Measurements from ENCODE around the gene SORBS1.

Gene SORBS1

DNA sequence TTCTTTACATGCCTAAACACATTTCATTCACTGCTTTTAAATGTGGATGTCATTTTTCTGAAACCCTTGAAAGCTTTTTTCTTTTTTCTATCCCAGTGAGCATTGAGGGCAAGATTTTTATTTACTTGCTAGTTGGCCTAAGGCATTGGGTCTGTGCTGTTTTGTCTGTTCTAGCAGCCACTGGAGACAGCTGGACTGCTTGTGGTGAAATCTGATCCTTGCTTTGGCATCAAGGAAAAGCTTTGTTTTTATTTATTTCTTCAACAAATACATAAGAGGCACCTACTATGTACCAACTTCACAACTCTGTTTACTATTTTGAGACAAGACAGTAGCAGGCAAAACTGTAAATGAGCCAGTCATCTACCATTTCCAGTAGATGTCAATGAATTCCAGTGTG, 241.9 kb downstream of the SORBS1 start:
- H3K9me3 Mint-ChIP-seq = no peaks in the 10 kb centered on the region
- no peak overlapping the region for H3K4me3 Mint-ChIP-seq
- H3K27me3 Mint-ChIP-seq = no peaks in the 10 kb centered on the region
- H3K27ac Mint-ChIP-seq = no peak overlapping the region
- no peak for ATAC-seq
- H3K36me3 Mint-ChIP-seq = no peaks in the 10 kb centered on the region
- peaks cover 6% of the 10 kb centered on the region for H3K4me1 Mint-ChIP-seq

DNA sequence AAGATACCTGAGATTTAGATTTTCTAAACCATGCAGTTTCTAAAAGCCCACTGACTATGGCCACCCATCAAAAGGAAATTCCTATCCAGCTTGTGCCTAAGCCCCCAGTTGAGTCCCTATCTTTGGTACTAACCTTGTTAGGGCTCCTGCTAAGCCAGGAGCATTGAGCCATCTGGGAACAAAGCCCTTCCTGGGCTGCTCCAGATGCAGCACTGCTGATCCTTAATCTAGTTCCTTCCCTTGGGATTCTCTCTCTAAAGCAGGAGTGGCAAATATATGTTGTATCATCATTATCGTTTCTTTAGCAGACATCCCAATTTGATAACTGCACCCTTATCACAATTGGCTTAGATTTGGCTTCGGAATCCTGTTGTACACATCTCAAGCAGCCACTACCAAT, 245.7 kb downstream of the SORBS1 start:
- no peak for ATAC-seq
- Mint-ChIP-seq H3K27ac (no peak overlapping the region), H3K4me1 (peaks cover 5% of the 10 kb centered on the region), H3K36me3 (no peaks in the 10 kb centered on the region), H3K27me3 (no peaks in the 10 kb centered on the region), H3K9me3 (no peaks in the 10 kb centered on the region), H3K4me3 (no peak overlapping the region)

- H3K36me3 Mint-ChIP-seq = no peaks in the 10 kb centered on the region
- ATAC-seq = no peak
- no peak overlapping the region for H3K27ac Mint-ChIP-seq
Observed at GRCh38 chr10:95314192-95314918, 246.8 kb downstream of the SORBS1 start.

DNA sequence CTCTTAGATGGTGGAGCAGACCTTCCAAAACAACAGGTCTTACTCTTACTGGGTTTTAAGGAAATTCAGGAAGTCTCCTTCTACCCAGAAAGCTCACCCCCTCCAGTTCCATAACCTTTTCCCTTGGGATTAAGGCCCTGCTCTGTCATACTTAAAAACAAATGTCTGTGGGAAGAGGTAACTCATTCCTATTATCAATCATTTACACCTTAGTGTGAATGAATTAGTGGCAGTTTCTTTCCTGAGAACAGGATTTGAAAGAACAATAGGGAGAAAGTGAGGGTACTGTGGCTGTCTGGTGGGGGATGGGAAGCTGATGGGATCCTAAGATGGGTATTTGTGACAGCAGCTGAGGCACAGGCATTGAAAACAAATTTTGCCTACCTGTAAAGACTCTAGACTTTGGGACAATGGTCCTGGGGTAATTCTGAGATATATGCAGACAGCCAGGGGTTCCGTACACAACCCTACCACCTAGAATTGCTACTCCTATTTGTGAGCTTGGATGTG, 248.1 kb downstream of the SORBS1 start:
- peaks cover 25% of the 10 kb centered on the region for H3K4me1 Mint-ChIP-seq

More at GRCh38 chr10:95314192-95314918, 246.8 kb downstream of the SORBS1 start:
- H3K9me3 Mint-ChIP-seq = no peaks in the 10 kb centered on the region
- no peaks in the 10 kb centered on the region for H3K27me3 Mint-ChIP-seq
- H3K4me1 Mint-ChIP-seq = peaks cover 16% of the 10 kb centered on the region
- no peak overlapping the region for H3K4me3 Mint-ChIP-seq

DNA sequence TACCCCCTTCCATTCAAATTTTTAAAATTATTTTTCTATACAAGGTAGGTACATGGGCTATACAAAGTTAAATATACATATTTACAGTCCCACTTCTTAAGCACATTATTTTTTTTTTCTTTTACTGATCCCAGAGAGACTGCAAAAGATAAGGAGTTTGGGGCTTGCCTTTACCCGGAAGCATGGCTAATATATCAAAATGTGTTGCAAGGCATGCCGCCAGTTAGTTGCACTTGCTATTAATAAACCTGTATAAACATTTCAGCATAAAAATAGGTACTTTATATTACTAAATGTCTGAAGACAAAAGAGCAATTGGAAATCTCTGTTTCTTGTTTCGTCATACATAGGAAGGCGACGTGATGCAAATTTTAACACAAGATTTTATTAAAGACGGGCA, 248.9 kb downstream of the SORBS1 start:
- Mint-ChIP-seq H3K4me1 (peaks cover 25% of the 10 kb centered on the region), H3K4me3 (no peak overlapping the region), H3K9me3 (no peaks in the 10 kb centered on the region), H3K36me3 (no peaks in the 10 kb centered on the region), H3K27me3 (no peaks in the 10 kb centered on the region), H3K27ac (no peak overlapping the region)
- no peak for ATAC-seq

More for the DNA sequence above, 248.1 kb downstream of the SORBS1 start:
- Mint-ChIP-seq H3K27ac (no peak overlapping the region), H3K4me3 (no peak overlapping the region), H3K9me3 (no peaks in the 10 kb centered on the region), H3K27me3 (no peaks in the 10 kb centered on the region), H3K36me3 (no peaks in the 10 kb centered on the region)
- no peak for ATAC-seq

DNA sequence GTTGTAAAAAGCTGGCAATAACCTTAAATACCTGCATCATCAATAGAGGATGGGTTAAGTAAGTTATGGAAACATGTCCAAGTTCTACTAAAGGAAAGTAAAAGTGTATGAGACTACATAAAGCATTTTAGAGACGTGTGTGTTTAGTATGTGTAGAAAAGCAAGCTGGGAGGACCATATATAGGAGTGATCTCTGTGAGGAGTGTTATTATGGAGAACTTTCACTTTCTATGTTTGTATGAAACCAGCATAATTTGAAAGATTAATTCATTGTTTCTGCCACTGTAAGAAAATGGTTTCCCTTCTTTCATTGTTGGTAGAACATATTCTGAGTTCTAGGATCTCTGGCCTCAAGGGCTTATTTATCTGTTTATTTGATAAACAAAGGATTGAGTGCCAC, 251.2 kb downstream of the SORBS1 start:
- H3K36me3 Mint-ChIP-seq = no peaks in the 10 kb centered on the region
- no peaks in the 10 kb centered on the region for H3K9me3 Mint-ChIP-seq
- H3K27ac Mint-ChIP-seq = peak overlapping the region; percentile 83
- peaks cover 25% of the 10 kb centered on the region for H3K4me1 Mint-ChIP-seq
- peak overlapping the region; percentile 58 for H3K4me3 Mint-ChIP-seq
- no peaks in the 10 kb centered on the region for H3K27me3 Mint-ChIP-seq
- no peak for ATAC-seq

- Mint-ChIP-seq H3K27ac (no peak overlapping the region), H3K9me3 (no peaks in the 10 kb centered on the region), H3K4me1 (peaks cover 25% of the 10 kb centered on the region), H3K27me3 (no peaks in the 10 kb centered on the region), H3K4me3 (no peak overlapping the region), H3K36me3 (no peaks in the 10 kb centered on the region)
- no peak for ATAC-seq
Observed at GRCh38 chr10:95308389-95309302, 252.5 kb downstream of the SORBS1 start.

GRCh38 chr10:95306851-95307250, 254.3 kb downstream of the SORBS1 start:
- Mint-ChIP-seq H3K9me3 (no peaks in the 10 kb centered on the region), H3K27ac (no peak overlapping the region), H3K27me3 (no peaks in the 10 kb centered on the region), H3K4me1 (peaks cover 25% of the 10 kb centered on the region), H3K36me3 (no peaks in the 10 kb centered on the region), H3K4me3 (no peak overlapping the region)
- ATAC-seq = no peak

GRCh38 chr10:95306318-95306650, 254.9 kb downstream of the SORBS1 start:
- Mint-ChIP-seq H3K27ac (no peak overlapping the region), H3K9me3 (no peaks in the 10 kb centered on the region), H3K36me3 (no peaks in the 10 kb centered on the region), H3K4me3 (no peak overlapping the region), H3K27me3 (no peaks in the 10 kb centered on the region), H3K4me1 (peaks cover 25% of the 10 kb centered on the region)
- no peak for ATAC-seq

DNA sequence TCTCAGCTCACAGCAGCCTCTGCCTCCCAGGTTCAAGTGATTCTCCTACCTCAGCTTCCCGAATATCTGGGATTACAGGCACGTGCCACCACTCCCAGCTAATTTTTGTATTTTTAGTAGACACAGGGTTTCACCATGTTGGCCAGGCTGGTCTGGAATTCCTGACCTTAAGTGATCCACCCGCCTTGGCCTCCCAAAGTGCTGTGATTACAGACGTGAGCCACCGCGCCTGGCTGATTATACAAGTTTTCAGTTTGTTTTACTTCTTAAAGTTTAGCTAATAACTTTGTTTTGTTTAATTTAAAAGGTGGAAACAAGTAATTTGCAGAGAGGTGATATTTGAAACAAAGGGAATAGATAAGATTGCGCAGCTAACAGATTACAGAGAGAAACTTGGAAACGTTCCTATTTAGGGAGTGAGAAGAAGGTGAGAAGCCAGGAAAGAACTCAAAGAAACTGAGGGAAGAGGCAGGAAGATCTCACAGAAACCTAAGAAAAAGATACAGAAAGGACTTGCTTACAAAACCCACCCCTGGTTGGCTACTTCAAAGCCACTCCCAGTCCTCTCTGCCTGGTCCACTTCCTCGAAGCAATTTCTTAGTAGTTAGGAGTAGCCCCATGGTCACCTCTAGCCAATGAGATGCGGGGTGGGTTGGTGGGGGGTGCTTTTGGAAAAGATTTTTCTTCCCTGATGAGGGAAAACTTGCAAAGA, 255.4 kb downstream of the SORBS1 start:
- ATAC-seq = no peak
- Mint-ChIP-seq H3K4me3 (no peak overlapping the region), H3K4me1 (peaks cover 23% of the 10 kb centered on the region), H3K27ac (no peak overlapping the region), H3K27me3 (no peaks in the 10 kb centered on the region), H3K36me3 (no peaks in the 10 kb centered on the region), H3K9me3 (no peaks in the 10 kb centered on the region)

DNA sequence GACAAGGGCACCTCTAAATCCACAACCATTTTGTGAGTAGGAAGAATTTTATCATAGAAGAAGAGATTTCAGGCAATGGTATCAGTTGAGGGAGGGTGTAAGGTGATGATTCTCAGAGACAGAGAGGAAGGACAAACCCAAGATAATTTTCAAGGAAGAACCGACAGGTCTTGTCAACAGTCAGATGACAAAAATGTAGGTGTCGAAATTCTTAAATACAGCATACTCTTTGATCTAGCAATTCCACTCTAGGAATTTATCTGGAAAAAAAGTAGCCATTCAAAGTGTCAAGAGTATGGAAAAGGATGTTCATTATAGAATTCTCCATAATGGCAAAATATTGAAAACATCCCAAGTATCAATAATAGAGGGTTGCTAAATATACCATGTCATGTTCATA, 256.2 kb downstream of the SORBS1 start:
- Mint-ChIP-seq H3K36me3 (no peaks in the 10 kb centered on the region), H3K27me3 (no peaks in the 10 kb centered on the region), H3K4me1 (peaks cover 15% of the 10 kb centered on the region), H3K27ac (no peak overlapping the region), H3K9me3 (no peaks in the 10 kb centered on the region), H3K4me3 (no peak overlapping the region)
- no peak for ATAC-seq

- no peaks in the 10 kb centered on the region for H3K9me3 Mint-ChIP-seq
- H3K27ac Mint-ChIP-seq = no peak overlapping the region
- H3K4me1 Mint-ChIP-seq = peaks cover 10% of the 10 kb centered on the region
- no peak overlapping the region for H3K4me3 Mint-ChIP-seq
- no peak for ATAC-seq
- H3K27me3 Mint-ChIP-seq = no peaks in the 10 kb centered on the region
- no peaks in the 10 kb centered on the region for H3K36me3 Mint-ChIP-seq
Observed at GRCh38 chr10:95304463-95304862, 256.7 kb downstream of the SORBS1 start.

- no peaks in the 10 kb centered on the region for H3K27me3 Mint-ChIP-seq
- no peaks in the 10 kb centered on the region for H3K36me3 Mint-ChIP-seq
- no peak overlapping the region for H3K4me3 Mint-ChIP-seq
- peaks cover 6% of the 10 kb centered on the region for H3K4me1 Mint-ChIP-seq
- ATAC-seq = no peak
- no peak overlapping the region for H3K27ac Mint-ChIP-seq
- no peaks in the 10 kb centered on the region for H3K9me3 Mint-ChIP-seq
Observed at GRCh38 chr10:95303950-95304349, 257.2 kb downstream of the SORBS1 start.

DNA sequence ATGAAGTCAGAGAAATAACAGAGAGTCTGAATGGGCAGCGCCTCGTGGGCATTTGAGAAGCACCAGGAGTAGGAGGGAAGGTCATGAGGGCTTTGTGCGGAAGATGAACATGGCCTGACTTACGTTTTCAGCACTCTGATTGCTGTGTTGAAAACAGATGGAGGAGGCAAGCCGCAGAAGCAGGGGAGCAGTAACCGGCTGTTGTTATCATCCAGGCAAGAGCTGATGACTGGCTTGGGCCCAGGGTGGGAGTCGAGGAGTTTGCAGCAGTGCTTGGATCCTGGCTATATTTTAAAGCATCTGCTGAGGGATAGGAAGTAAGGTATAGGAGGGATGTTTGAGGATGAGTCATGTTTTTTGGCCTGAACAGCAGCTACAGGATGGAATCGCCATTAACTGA, 257.6 kb downstream of the SORBS1 start:
- Mint-ChIP-seq H3K4me3 (no peak overlapping the region), H3K9me3 (no peaks in the 10 kb centered on the region), H3K36me3 (no peaks in the 10 kb centered on the region), H3K27ac (no peak overlapping the region), H3K27me3 (no peaks in the 10 kb centered on the region), H3K4me1 (peaks cover 2% of the 10 kb centered on the region)
- no peak for ATAC-seq

- Mint-ChIP-seq H3K27ac (no peak overlapping the region), H3K27me3 (no peaks in the 10 kb centered on the region)
- no peak for ATAC-seq
Observed at GRCh38 chr10:95300022-95300539, 261.1 kb downstream of the SORBS1 start.

More at GRCh38 chr10:95300022-95300539, 261.1 kb downstream of the SORBS1 start:
- Mint-ChIP-seq H3K36me3 (no peaks in the 10 kb centered on the region), H3K9me3 (no peaks in the 10 kb centered on the region), H3K4me1 (peaks cover 30% of the 10 kb centered on the region), H3K4me3 (no peak overlapping the region)

Data from stimulated activated memory B cell treated with anti-CD40 and anti-IgM and Interleukin-4, amounts not matched to agents 10 μg/mL and 1 μg/mL and 100 μg/mL, for 72 hours (primary cell).